Right forelimb (tissue), 1 donor: Measurements from ENCODE around the gene CANT1.
"Not testable (repeated sequence)": the region's sequence is repeated elsewhere in the genome, so short reads cannot be mapped to it uniquely, and the experiment has no call there.

Experiments
- DNase-seq: peaks from one replicate; pipeline ENCODE4 v3.0.0-alpha.2; 2018

CANT1 gene

DNA sequence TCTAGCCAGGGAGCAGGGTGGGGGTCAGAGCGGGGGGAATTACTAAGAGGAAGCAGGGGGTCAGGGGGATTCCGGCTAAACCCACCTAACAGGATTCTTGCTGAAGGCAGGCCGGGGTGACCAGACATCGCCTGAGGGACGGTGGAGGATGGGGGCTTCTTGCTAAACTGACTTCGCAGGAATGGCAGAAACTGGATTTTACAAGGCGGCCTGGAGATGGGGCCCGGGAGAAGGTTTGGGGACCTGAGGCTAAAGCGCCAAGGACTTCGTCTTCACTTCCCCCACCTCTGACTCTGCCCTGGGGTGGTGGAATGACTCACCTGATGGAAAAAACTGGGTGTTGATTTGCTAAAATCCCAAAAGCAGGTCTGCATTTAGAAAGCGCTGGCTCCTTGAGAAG, 53.3 kb downstream of the CANT1 start:
- DNase-seq: no peak

GRCh38 chr17:78954684-78955083, 54.9 kb downstream of the CANT1 start:
- DNase-seq: no peak

- DNase-seq: no peak
Observed at GRCh38 chr17:78953356-78954350, 55.9 kb downstream of the CANT1 start.

- DNase-seq: no peak
Observed at GRCh38 chr17:78952706-78953105, 56.9 kb downstream of the CANT1 start.

DNA sequence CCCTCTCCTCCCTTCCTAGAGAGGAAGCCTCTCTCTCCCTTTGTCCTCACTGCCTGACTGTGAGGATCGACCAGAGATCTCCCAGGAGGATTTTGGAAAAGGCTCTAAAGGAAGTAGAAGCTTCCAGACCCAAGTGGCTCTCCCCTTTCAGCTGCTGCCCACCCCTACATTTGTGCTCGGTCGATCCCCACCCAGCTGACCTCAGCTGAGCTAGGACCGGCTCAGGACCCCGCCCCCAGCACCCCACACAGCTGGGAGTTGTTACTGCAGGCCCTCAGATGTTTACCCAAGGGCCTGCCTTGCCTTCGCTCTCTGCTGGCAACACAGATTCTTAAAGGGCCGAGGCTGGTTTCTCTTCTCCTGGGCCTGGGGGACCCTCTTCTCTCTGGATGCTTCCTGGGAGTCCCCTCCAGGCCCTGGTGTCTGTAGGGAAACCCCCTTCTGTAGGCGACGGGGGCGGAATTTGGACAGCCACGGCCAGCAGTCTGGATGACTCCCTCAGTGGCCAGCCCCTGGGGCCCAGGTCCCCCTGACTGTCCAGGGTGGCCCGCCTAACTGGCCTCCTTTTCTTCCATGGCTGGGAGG, 57.5 kb downstream of the CANT1 start:
- no peak for DNase-seq

GRCh38 chr17:78950870-78951269, 58.7 kb downstream of the CANT1 start:
- no peak for DNase-seq

DNA sequence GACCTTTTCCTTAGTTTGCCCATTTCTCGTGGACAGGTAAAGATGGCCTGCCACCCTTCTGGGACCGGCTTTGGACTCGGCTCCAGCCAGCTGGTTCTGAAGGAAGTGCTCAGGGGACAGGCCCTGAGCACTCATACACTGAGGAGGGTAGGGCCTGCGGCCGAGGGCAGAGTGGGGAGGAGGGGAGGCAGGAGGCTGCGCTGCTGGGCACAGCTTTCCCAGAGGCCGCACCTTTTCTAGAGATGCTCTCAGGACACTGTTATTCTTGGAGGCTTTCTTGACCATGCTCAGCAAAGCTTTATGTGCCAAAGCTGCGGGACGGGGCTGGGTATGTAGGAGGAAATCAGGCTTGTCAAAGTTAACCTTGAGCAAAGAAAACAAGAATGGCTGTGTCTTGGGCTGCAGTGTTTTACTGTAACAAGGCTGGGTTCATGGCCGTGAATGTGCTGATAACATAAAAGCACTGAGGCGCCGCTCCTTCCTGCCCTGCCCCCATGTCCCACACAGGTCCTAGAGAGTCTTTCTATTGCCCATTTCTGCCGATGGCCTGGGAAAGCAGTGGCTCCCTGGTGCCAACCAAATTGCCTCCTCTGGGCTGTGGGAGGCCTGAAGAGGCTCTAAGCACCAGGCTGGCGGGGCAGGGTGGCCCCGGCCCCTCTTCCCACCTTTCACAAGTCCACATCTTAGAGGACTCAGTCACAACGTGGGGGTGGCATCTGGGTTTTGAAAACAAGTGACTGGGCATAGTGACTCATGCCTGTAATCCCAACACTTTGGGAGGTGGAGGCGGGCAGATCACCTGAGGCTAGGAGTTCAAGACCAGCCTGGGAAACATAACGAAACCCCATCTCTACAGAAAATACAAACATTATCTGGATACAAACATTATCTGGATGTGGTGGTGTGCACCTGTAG, 62.1 kb downstream of the CANT1 start:
- no peak for DNase-seq

- DNase-seq: no peak
Observed at GRCh38 chr17:78946631-78947030, 62.9 kb downstream of the CANT1 start.

DNA sequence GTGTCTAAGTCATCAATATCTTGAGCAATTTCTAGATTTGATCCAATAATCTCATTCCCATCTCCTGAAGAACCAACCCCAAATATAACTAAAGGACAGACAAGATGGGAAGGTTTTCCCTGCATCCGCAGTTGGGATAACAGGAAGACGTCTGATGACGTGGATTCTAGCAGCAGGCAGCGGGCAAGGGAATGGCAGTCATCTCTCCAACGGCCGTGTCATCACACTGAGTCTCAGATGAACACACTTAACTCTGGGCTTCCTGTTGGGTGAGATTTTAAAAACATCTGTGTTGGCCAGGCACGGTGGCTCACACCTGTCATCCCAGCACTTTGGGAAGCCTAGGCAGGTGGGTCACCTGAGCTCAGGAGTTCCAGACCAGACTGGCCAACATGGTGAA, 63.4 kb downstream of the CANT1 start:
- no peak for DNase-seq

GRCh38 chr17:78945455-78945854, 64.1 kb downstream of the CANT1 start:
- DNase-seq: not testable (repeated sequence)

DNA sequence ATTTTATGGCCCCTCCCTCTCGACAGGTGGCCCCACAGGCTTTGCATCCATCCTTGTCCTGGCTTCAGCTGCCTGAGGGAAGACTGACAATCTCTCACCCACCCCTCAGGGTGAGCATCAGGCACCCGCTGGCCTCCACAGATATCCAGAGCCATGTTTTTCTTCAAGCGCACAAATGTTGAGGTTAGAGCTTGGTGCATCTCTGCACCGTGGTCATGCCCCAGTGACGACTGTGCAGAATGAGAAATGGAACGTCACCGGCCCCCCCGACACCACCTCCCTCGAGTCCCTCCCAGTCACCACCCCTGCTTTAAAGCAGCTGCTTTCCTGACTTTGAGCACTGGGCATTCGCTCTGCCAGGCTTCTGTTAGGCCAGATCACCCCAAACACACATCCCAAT, 64.6 kb downstream of the CANT1 start:
- DNase-seq: no peak

DNA sequence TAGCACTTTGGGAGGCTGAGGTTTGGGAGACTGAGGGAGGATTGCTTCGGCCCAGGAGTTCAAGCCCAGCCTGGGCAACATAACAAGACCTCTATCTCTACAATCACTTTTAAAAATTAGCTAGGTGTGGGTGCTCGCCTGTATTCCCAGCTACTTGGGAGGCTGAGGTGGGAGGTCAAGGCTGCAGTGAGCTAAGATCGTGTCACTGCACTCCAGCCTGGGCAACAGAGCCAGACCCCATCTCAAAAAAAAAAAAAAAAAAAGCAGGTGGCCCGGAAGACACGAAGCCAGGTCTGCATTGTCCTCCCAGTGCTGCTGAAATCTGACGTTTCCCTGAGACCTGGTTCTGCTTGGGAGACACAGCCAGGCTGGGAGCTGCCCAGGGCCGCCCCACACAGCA, 65.5 kb downstream of the CANT1 start:
- no peak for DNase-seq
